Fibroblast of mammary gland (primary cell): ENCODE measurements around the gene NCOA7.

Experiments
- DNase-seq: peaks from one replicate; pipeline ENCODE4 v3.0.0-alpha.2; 2010; ENCODE audit warnings: low read depth
- H3K4me3 ChIP-seq: 2 replicates; pipeline ENCODE4 v1.5.1; 2011; ENCODE audit warnings: low read depth, mild to moderate bottlenecking, low read length, moderate library complexity; ENCODE audit not compliant: control insufficient read depth
- TF ChIP-seq, protein P1 (sequence below): conservative IDR thresholded peaks from 2 replicates; pipeline ENCODE4 v1.5.1; 2011; ENCODE audit warnings: low read depth, low read length, inconsistent platforms; ENCODE audit not compliant: control insufficient read depth, insufficient read depth

The NCOA7 gene

DNA sequence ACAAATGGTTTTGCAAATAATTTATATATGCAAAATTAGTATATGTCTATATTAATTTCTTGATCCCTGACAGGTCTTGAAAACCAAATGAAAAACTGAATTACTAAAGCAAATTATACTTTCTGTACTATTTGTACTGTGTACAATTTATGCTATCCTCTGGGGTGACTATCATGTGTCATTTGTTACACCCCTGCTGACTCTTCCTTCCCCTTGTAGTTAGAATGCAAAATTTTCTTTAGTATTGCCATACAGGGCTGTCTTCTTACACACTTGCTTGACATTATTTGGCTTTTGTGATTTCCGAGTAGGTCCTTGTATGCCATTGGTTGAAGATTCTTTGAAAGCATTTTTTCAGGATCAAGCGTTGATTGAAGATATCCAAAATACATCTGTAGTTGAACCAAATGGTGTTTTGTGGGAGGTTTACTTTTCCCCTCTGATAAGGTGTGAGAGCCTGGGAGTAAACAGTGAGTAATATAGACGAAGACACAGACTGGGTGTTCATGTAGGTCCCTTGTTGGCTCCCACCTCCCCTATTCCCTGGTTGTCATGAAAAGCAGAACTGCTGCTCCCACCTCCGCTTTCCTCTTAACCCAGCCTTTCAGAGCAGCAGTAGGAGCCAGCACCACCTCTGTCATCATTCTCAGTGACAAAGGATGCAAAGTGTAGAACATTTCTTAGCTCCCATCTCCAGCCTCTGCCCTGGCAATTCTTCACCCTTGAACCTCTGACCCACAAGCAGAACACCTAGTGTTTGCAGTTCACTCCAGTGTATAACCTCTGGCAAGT is 29.0 kb downstream of the NCOA7 start:
- no peak for DNase-seq
- H3K4me3 ChIP-seq, result no peak overlapping the region
- TF ChIP-seq, protein P1, sequence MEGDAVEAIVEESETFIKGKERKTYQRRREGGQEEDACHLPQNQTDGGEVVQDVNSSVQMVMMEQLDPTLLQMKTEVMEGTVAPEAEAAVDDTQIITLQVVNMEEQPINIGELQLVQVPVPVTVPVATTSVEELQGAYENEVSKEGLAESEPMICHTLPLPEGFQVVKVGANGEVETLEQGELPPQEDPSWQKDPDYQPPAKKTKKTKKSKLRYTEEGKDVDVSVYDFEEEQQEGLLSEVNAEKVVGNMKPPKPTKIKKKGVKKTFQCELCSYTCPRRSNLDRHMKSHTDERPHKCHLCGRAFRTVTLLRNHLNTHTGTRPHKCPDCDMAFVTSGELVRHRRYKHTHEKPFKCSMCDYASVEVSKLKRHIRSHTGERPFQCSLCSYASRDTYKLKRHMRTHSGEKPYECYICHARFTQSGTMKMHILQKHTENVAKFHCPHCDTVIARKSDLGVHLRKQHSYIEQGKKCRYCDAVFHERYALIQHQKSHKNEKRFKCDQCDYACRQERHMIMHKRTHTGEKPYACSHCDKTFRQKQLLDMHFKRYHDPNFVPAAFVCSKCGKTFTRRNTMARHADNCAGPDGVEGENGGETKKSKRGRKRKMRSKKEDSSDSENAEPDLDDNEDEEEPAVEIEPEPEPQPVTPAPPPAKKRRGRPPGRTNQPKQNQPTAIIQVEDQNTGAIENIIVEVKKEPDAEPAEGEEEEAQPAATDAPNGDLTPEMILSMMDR, result no peak

DNA sequence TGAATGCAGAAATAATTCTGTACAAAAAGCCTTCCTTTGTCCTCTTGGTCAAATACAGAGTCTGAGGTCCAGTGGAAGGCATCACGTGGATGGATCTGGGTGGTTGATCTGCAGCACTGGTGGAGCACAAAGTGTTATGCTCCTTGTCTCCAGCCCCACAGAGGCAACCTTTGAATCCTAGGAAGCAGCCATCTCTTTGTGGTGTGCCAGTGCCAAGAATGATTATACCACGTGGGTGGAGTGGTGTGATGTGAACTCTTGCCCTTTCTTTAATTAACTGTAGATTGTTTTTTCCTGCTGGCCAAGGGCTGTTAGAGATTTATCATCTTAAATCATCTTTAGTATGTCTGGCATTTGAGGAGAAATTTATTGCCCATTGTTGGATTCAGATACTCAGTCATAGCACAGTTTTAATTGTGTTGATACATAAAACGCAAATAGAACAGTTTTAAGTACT is 31.1 kb downstream of the NCOA7 start:
- H3K4me3 ChIP-seq, result no peak overlapping the region
- TF ChIP-seq, protein P1, result no peak
- no peak for DNase-seq

DNA sequence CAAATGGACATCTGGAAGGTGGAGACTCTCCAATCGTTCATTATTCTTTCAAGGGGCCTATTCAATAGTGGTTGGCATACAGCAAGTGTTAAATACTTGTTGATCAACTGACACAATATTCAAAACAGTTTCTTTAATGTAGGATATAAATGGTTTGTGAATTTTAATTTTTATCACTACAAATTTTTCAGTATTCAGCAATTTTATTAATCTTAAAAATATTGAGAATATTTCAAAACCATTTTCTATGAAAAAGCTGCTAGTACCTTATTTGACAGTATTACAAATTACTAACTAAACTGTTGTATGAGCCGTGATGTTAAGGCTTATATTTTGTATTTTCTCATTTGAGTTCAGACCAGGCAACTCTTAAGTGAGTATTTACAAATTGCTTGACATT is 32.4 kb downstream of the NCOA7 start:
- TF ChIP-seq, protein P1, result no peak
- DNase-seq, result no peak
- H3K4me3 ChIP-seq, result no peak overlapping the region

DNA sequence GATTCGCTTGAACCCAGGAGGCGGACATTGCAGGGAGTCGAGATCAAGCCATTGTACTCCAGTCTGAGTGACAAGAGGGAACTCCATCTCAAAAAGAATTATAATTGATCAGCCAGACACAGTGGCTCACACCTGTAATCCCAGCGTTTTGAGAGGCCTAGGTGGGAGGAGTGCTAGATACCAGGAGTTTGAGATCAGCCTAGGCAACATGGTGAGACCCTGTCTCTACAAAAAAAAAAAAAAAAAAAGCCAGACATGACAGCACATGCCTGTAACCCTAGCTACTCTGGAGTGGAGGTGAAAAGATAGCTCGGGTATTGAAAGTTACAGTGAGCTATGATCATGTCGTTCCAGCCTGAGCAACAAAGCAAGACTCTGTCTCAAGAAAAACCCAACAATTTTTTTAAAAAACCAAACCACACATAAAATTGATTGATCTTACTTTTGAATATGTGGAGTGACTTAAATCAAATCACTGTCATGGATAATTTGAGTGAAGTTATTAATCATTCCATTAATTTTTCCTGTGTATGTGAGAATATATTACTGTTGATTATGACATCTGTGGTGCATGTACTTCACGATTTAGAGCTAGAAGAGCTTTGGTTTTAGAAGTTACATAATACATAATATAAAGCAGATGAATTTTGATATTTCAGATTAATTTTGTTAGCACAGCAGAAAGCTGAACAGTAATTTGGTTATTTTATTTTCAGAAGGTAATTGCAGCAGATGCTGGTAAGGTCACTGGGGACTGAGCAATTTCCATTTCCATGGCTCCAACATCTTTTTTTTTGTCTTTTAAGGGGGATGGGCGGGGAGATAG is 34.4 kb downstream of the NCOA7 start:
- TF ChIP-seq, protein P1, result no peak
- no peak for DNase-seq
- no peak overlapping the region for H3K4me3 ChIP-seq

DNA sequence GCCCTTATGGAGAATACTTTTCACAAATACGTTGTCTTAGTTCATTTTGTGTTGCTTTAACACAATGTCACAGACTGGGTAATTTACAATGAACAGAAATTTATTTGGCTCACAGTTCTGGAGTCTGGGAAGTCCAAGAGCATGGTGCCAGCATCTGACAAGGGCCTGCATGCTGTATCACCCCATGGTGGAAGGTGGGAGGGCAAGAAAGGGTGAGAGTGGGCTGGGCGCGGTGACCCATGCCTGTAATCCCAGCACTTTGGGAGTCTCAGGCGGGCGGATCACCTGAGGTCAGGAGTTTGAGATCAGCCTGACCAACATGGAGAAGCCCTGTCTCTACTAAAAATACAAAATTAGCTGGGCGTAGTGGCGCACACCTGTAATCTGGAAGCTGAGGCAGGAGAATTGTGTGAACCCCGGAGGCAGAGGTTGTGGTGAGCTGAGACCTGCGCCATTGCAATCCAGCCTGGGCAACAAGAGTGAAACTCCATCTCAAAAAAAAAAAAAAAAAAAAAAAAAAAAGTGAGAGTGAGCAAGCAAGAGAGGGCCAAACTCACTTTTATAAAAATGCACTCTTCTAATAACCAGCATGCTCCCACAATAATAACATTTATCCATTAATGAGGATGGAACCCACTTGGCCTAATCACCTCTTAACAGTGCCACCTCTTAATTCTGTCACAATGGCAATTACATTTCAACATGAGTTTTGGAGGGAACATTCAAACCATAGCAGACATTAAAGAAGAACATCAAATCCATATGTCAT is 36.1 kb downstream of the NCOA7 start:
- no peak for DNase-seq
- TF ChIP-seq, protein P1, result no peak
- H3K4me3 ChIP-seq, result no peak overlapping the region

DNA sequence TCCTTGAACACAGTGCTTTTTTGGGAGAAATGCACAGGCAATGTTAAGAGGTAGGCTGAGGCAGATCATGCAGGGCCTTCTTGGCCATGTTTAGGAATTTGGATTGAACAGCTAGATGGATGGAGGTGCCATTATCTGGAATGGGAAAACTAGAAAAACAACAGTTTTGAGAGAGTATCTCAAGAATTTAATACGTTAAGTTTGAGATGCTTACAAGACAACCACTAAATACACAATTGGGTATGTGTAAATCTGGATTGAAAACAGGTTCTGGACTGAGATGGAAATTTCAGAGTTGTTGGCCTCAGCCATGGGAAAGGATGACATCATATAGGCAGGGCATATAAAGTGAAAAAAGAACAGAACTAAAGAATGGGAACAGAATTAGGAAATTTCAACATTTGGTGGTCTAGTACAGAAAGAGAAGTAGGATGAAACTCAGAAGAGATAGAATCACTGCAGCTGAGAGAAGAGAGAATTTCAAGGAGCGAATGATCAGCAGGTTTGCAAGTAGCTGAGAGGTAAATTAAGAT is 37.1 kb downstream of the NCOA7 start:
- no peak for DNase-seq
- TF ChIP-seq, protein P1, result no peak

More for the DNA sequence above, 37.1 kb downstream of the NCOA7 start:
- H3K4me3 ChIP-seq, result no peak overlapping the region
